Measurements from ENCODE around the gene COL4A6.
A peak's percentile ranks its signal among the peaks of the same experiment; 100 is the strongest.

The COL4A6 gene

GRCh38 chrX:108306086-108306485, 132.1 kb downstream of the COL4A6 start:
- no peak overlapping the region for H2AFZ ChIP-seq (ENCODE audit: low read length)
- H3F3A ChIP-seq (ENCODE audit: insufficient read depth, low read length) = no peaks in the 10 kb centered on the region
- H3K27ac ChIP-seq (ENCODE audit: low read depth, low read length, poor library complexity, severe bottlenecking) = no peak overlapping the region
- H3K27me3 ChIP-seq (ENCODE audit: insufficient read depth, low read length) = no peaks in the 10 kb centered on the region
- H4K20me1 ChIP-seq (ENCODE audit: insufficient read depth, low read length) = no peaks in the 10 kb centered on the region
- no peaks in the 10 kb centered on the region for H3K9me2 ChIP-seq (ENCODE audit: low read depth, low read length)
- no peaks in the 10 kb centered on the region for H3K9me3 ChIP-seq (ENCODE audit: low read length)
- no peaks in the 10 kb centered on the region for H3K4me1 ChIP-seq (ENCODE audit: insufficient read depth, low read length, severe bottlenecking)
- no peak overlapping the region for H3K4me3 ChIP-seq (ENCODE audit: low read depth, low read length, poor library complexity, severe bottlenecking)
- no peak overlapping the region for H3K9ac ChIP-seq (ENCODE audit: low read length)
- H3K79me2 ChIP-seq (ENCODE audit: insufficient read depth, low read length) = no peaks in the 10 kb centered on the region
- H3K36me3 ChIP-seq (ENCODE audit: insufficient read depth, low read length) = no peaks in the 10 kb centered on the region
- TF ChIP-seq EZH2 (IDR thresholded peaks at IDR 0.05; ENCODE audit: borderline replicate concordance, low read length) = no peak
- no peak overlapping the region for H3K4me2 ChIP-seq (ENCODE audit: low read length)

GRCh38 chrX:108304757-108305156, 133.5 kb downstream of the COL4A6 start:
- H3K27me3 ChIP-seq (ENCODE audit: insufficient read depth, low read length) = no peaks in the 10 kb centered on the region
- no peak overlapping the region for H2AFZ ChIP-seq (ENCODE audit: low read length)
- no peaks in the 10 kb centered on the region for H3F3A ChIP-seq (ENCODE audit: insufficient read depth, low read length)
- no peaks in the 10 kb centered on the region for H3K9me2 ChIP-seq (ENCODE audit: low read depth, low read length)
- H3K4me1 ChIP-seq (ENCODE audit: insufficient read depth, low read length, severe bottlenecking) = no peaks in the 10 kb centered on the region
- no peaks in the 10 kb centered on the region for H3K36me3 ChIP-seq (ENCODE audit: insufficient read depth, low read length)
- no peak overlapping the region for H3K27ac ChIP-seq (ENCODE audit: low read depth, low read length, poor library complexity, severe bottlenecking)
- H3K79me2 ChIP-seq (ENCODE audit: insufficient read depth, low read length) = no peaks in the 10 kb centered on the region
- no peaks in the 10 kb centered on the region for H4K20me1 ChIP-seq (ENCODE audit: insufficient read depth, low read length)
- H3K9me3 ChIP-seq (ENCODE audit: low read length) = no peaks in the 10 kb centered on the region
- no peak for TF ChIP-seq CTCF (IDR thresholded peaks at IDR 0.05; ENCODE audit: low read length)
- no peak overlapping the region for H3K9ac ChIP-seq (ENCODE audit: low read length)
- no peak overlapping the region for H3K4me3 ChIP-seq (ENCODE audit: low read depth, low read length, poor library complexity, severe bottlenecking)
- no peak overlapping the region for H3K4me2 ChIP-seq (ENCODE audit: low read length)

GRCh38 chrX:108304210-108304609, 134.0 kb downstream of the COL4A6 start:
- Histone ChIP-seq H3K27me3 (ENCODE audit: insufficient read depth, low read length) (no peaks in the 10 kb centered on the region), H2AFZ (ENCODE audit: low read length) (no peak overlapping the region), H3K4me2 (ENCODE audit: low read length) (no peak overlapping the region), H3K4me1 (ENCODE audit: insufficient read depth, low read length, severe bottlenecking) (no peaks in the 10 kb centered on the region), H3K9ac (ENCODE audit: low read length) (no peak overlapping the region), H3K4me3 (ENCODE audit: low read depth, low read length, poor library complexity, severe bottlenecking) (no peak overlapping the region), H3K36me3 (ENCODE audit: insufficient read depth, low read length) (no peaks in the 10 kb centered on the region), H3K79me2 (ENCODE audit: insufficient read depth, low read length) (no peaks in the 10 kb centered on the region), H3K9me3 (ENCODE audit: low read length) (no peaks in the 10 kb centered on the region), H3K9me2 (ENCODE audit: low read depth, low read length) (no peaks in the 10 kb centered on the region), H3K27ac (ENCODE audit: low read depth, low read length, poor library complexity, severe bottlenecking) (no peak overlapping the region), H3F3A (ENCODE audit: insufficient read depth, low read length) (no peaks in the 10 kb centered on the region), H4K20me1 (ENCODE audit: insufficient read depth, low read length) (no peaks in the 10 kb centered on the region)
- no peak for TF ChIP-seq EZH2 (IDR thresholded peaks at IDR 0.05; ENCODE audit: borderline replicate concordance, low read length)
- peak; percentile 54 for TF ChIP-seq CTCF (IDR thresholded peaks at IDR 0.05; ENCODE audit: low read length)

GRCh38 chrX:108303682-108304081, 134.5 kb downstream of the COL4A6 start:
- Histone ChIP-seq H3K9me2 (ENCODE audit: low read depth, low read length) (no peaks in the 10 kb centered on the region), H3K4me2 (ENCODE audit: low read length) (no peak overlapping the region), H3F3A (ENCODE audit: insufficient read depth, low read length) (no peaks in the 10 kb centered on the region), H3K36me3 (ENCODE audit: insufficient read depth, low read length) (no peaks in the 10 kb centered on the region), H3K27me3 (ENCODE audit: insufficient read depth, low read length) (no peaks in the 10 kb centered on the region), H4K20me1 (ENCODE audit: insufficient read depth, low read length) (no peaks in the 10 kb centered on the region), H3K9me3 (ENCODE audit: low read length) (no peaks in the 10 kb centered on the region), H3K4me1 (ENCODE audit: insufficient read depth, low read length, severe bottlenecking) (no peaks in the 10 kb centered on the region), H3K9ac (ENCODE audit: low read length) (no peak overlapping the region), H3K4me3 (ENCODE audit: low read depth, low read length, poor library complexity, severe bottlenecking) (no peak overlapping the region), H3K79me2 (ENCODE audit: insufficient read depth, low read length) (no peaks in the 10 kb centered on the region), H2AFZ (ENCODE audit: low read length) (no peak overlapping the region), H3K27ac (ENCODE audit: low read depth, low read length, poor library complexity, severe bottlenecking) (no peak overlapping the region)
- no peak for TF ChIP-seq EZH2 (IDR thresholded peaks at IDR 0.05; ENCODE audit: borderline replicate concordance, low read length)
- TF ChIP-seq CTCF (IDR thresholded peaks at IDR 0.05; ENCODE audit: low read length) = no peak

Measured in OCI-LY1 (cell line).